Hepatocyte (in vitro differentiated cells): Measurements from ENCODE around the gene RGR. TPM values are rescaled to one million over a fixed set of nuclear protein-coding genes. Genes with fewer than 3 reads are reported as not detected.
"Not testable (repeated sequence)": the region's sequence is repeated elsewhere in the genome, so short reads cannot be mapped to it uniquely, and the experiment has no call there.

ENCODE experiments used
- DNase-seq: peaks from one replicate; pipeline ENCODE4 v3.0.0-alpha.2; 2016; ENCODE audit warnings: low spot score
- H2AFZ ChIP-seq: fragments of 200-600 bp; sonication (generic); 2 replicates; pipeline ENCODE4 v1.6.0; 2016; ENCODE audit warnings: antibody characterized with exemption, mild to moderate bottlenecking
- H3K27ac ChIP-seq: fragments of 200-600 bp; sonication (generic); 2 replicates; pipeline ENCODE4 v1.5.1; 2016; ENCODE audit warnings: mild to moderate bottlenecking
- H3K27me3 ChIP-seq: fragments of 200-600 bp; sonication (generic); 2 replicates; pipeline ENCODE4 v1.6.1; 2016
- H3K36me3 ChIP-seq: fragments of 200-600 bp; sonication (generic); replicated peaks from 2 replicates; pipeline ENCODE4 v1.5.1; 2016; ENCODE audit warnings: low read depth; ENCODE audit not compliant: insufficient read depth
- H3K4me1 ChIP-seq: fragments of 200-600 bp; sonication (generic); 2 replicates; pipeline ENCODE4 v1.5.1; 2016; ENCODE audit warnings: mild to moderate bottlenecking, moderate library complexity; ENCODE audit not compliant: insufficient read depth
- H3K4me2 ChIP-seq: fragments of 200-600 bp; sonication (generic); 2 replicates; pipeline ENCODE4 v1.6.0; 2016
- H3K4me3 ChIP-seq: fragments of 200-600 bp; sonication (generic); 2 replicates; pipeline ENCODE4 v1.5.1; 2016; ENCODE audit warnings: mild to moderate bottlenecking
- H3K79me2 ChIP-seq: fragments of 200-600 bp; sonication (generic); 2 replicates; pipeline ENCODE4 v1.6.0; 2017; ENCODE audit warnings: mild to moderate bottlenecking
- H3K9me2 ChIP-seq: fragments of 200-600 bp; sonication (generic); replicated peaks from 2 replicates; pipeline ENCODE4 v1.6.0; 2017; ENCODE audit warnings: mild to moderate bottlenecking; ENCODE audit not compliant: insufficient read depth
- H3K9me3 ChIP-seq: fragments of 200-600 bp; sonication (generic); 2 replicates; pipeline ENCODE4 v1.5.1; 2016; ENCODE audit warnings: low read depth, mild to moderate bottlenecking
- H4K20me1 ChIP-seq: fragments of 200-600 bp; sonication (generic); 2 replicates; pipeline ENCODE4 v1.6.0; 2016; ENCODE audit warnings: mild to moderate bottlenecking; ENCODE audit not compliant: insufficient read depth, poor library complexity, severe bottlenecking
- CTCF ChIP-seq: fragments of 200-600 bp; sonication (generic); IDR thresholded peaks from 2 replicates; pipeline ENCODE4 v1.5.1; 2016; ENCODE audit warnings: antibody characterized with exemption, mild to moderate bottlenecking; ENCODE audit not compliant: poor library complexity
- EZH2 ChIP-seq: fragments of 200-600 bp; sonication (generic); IDR thresholded peaks from 2 replicates; pipeline ENCODE4 v1.6.1; 2016; ENCODE audit warnings: antibody characterized with exemption, mild to moderate bottlenecking, borderline replicate concordance
- EZH2phosphoT487 ChIP-seq: fragments of 200-600 bp; sonication (generic); IDR thresholded peaks from one replicate; pipeline ENCODE4 v1.6.1; 2018; ENCODE audit warnings: antibody characterized with exemption, mild to moderate bottlenecking, low read depth, moderate library complexity; ENCODE audit not compliant: unreplicated experiment, severe bottlenecking
- WGBS: methylation state at CpG from one replicate; pipeline ENCODE4 v1.1.6; 2016; ENCODE audit warnings: low lambda C conversion rate; ENCODE audit errors: missing lambda C conversion rate; 5-methylcytosine and 5-hydroxymethylcytosine counted together
- polyA plus RNA-seq: library from polyadenylated mRNA; unstranded; fragments of >200 nt; fragmentation: Nextera tagmentation; extraction: Ambion mirVana; gene quantifications from 2 replicates; pipeline ENCODE4 v1.2.1, GENCODE V29; 2016
- total RNA-seq: library from RNA; depleted of rRNA; stranded (reverse); fragments of >200 nt; gene quantifications from 2 replicates; pipeline ENCODE4 v1.2.3, GENCODE V29; 2014

RGR gene
- total and polyA plus RNA-seq, 2 experiments from 2014 or later, result not detected

- no peaks in the 10 kb centered on the region for H3K9me2 ChIP-seq
- TF ChIP-seq CTCF (no peak), EZH2phosphoT487 (peak; percentile 72)
- no peak overlapping the region for H3K4me3 ChIP-seq
- H4K20me1 ChIP-seq, result no peaks in the 10 kb centered on the region
- H3K4me1 ChIP-seq, result no peaks in the 10 kb centered on the region
- WGBS, result 28% methylated on average over 1 of the region's 1 CpG
- H3K27me3 ChIP-seq, result peaks cover 21% of the 10 kb centered on the region
- no peak overlapping the region for H3K27ac ChIP-seq
- H3K36me3 ChIP-seq, result no peaks in the 10 kb centered on the region
- H3K9me3 ChIP-seq, result no peaks in the 10 kb centered on the region
- no peaks in the 10 kb centered on the region for H3K79me2 ChIP-seq
- no peak overlapping the region for H3K4me2 ChIP-seq
- DNase-seq, result no peak
- H2AFZ ChIP-seq, result no peak overlapping the region
Observed at GRCh38 chr10:84270708-84271107, 25.9 kb downstream of the RGR start.

- 40% methylated on average over 31 of the region's 31 CpGs for WGBS
- not testable (repeated sequence) for H3K79me2 ChIP-seq, H3K4me3 ChIP-seq, H3K36me3 ChIP-seq, DNase-seq, H2AFZ ChIP-seq, H3K9me2 ChIP-seq, H3K4me1 ChIP-seq, H3K27ac ChIP-seq, H4K20me1 ChIP-seq, H3K27me3 ChIP-seq, H3K9me3 ChIP-seq
- H3K4me2 ChIP-seq, result peak overlapping the region; percentile 41
Observed at GRCh38 chr10:84279876-84280475, 35.1 kb downstream of the RGR start.

- H2AFZ ChIP-seq, result no peak overlapping the region
- TF ChIP-seq EZH2 (no peak), CTCF (no peak), EZH2phosphoT487 (no peak)
- no peaks in the 10 kb centered on the region for H3K36me3 ChIP-seq
- no peaks in the 10 kb centered on the region for H3K79me2 ChIP-seq
- no peaks in the 10 kb centered on the region for H3K9me3 ChIP-seq
- H4K20me1 ChIP-seq, result no peaks in the 10 kb centered on the region
- no peaks in the 10 kb centered on the region for H3K4me1 ChIP-seq
- no peak overlapping the region for H3K4me3 ChIP-seq
- H3K27me3 ChIP-seq, result peaks cover 14% of the 10 kb centered on the region
- no peak overlapping the region for H3K27ac ChIP-seq
- no peak overlapping the region for H3K4me2 ChIP-seq
- DNase-seq, result no peak
- H3K9me2 ChIP-seq, result no peaks in the 10 kb centered on the region
Observed at GRCh38 chr10:84286695-84287094, 41.8 kb downstream of the RGR start.

GRCh38 chr10:84288151-84288550, 43.3 kb downstream of the RGR start:
- DNase-seq, result no peak
- no peaks in the 10 kb centered on the region for H3K9me2 ChIP-seq

More at GRCh38 chr10:84288151-84288550, 43.3 kb downstream of the RGR start:
- Histone ChIP-seq H3K9me3 (no peaks in the 10 kb centered on the region), H3K27ac (no peak overlapping the region), H3K4me1 (no peaks in the 10 kb centered on the region), H4K20me1 (no peaks in the 10 kb centered on the region), H3K79me2 (no peaks in the 10 kb centered on the region), H3K27me3 (peaks cover 14% of the 10 kb centered on the region), H3K36me3 (no peaks in the 10 kb centered on the region), H3K4me2 (no peak overlapping the region), H2AFZ (no peak overlapping the region), H3K4me3 (no peak overlapping the region)
- TF ChIP-seq CTCF, result no peak
- no peak for TF ChIP-seq EZH2
- TF ChIP-seq EZH2phosphoT487, result no peak
- 85% methylated on average over 1 of the region's 1 CpG for WGBS
